Ascending aorta (tissue), 2 donors: Measurements from ENCODE around the gene GRIN1. TPM values are rescaled to one million over a fixed set of nuclear protein-coding genes. Genes with fewer than 3 reads are reported as not detected.

Experiments used
- DNase-seq, 2 donors: peaks; one replicate each; pipeline ENCODE4 v3.0.0-alpha.2; 2019; ENCODE audit warnings: low spot score in 2 of 2
- H3K27ac ChIP-seq, 2 donors: fragments of 200-600 bp; sonication (generic); one replicate each; pipeline ENCODE4 v1.5.1; 2016 to 2017; ENCODE audit warnings: mild to moderate bottlenecking in 1 of 2
- H3K27me3 ChIP-seq: fragments of 200-600 bp; sonication (generic); one replicate; pipeline ENCODE4 v1.5.1; 2017
- H3K36me3 ChIP-seq, 2 donors: fragments of 200-600 bp; sonication (generic); one replicate each; pipeline ENCODE4 v1.5.1; 2016
- H3K4me1 ChIP-seq, 2 donors: fragments of 200-600 bp; sonication (generic); one replicate each; pipeline ENCODE4 v1.5.1; 2016 to 2017; ENCODE audit warnings: mild to moderate bottlenecking in 1 of 2
- H3K4me3 ChIP-seq, 2 donors: fragments of 200-600 bp; sonication (generic); one replicate each; pipeline ENCODE4 v1.5.1; 2016 to 2017; ENCODE audit warnings: mild to moderate bottlenecking in 1 of 2
- H3K9me3 ChIP-seq, 2 donors: fragments of 200-600 bp; sonication (generic); one replicate each; pipeline ENCODE4 v1.5.1; 2016
- intact Hi-C: fragments of 100-400 bp; cut with DNase I; formaldehyde crosslinking; loops from one replicate; pipeline ENCODE4 v1.15.1; 2023
- total RNA-seq: library from RNA; depleted of rRNA; stranded (reverse); fragments of >200 nt; gene quantifications from one replicate; pipeline ENCODE4 v1.1.0, GENCODE V29; 2016
- TF ChIP-seq, protein P1 (sequence below), 3 experiments: fragments of 200-600 bp in 2 of 3; fragments of 450-650 bp in 1 of 3; sonication (generic) in 2 of 3; IDR thresholded peaks; one replicate each; pipeline ENCODE4 v1.5.1; 2016 to 2019; ENCODE audit warnings: antibody characterized with exemption in 3 of 3, mild to moderate bottlenecking in 1 of 3, moderate library complexity in 1 of 3

The GRIN1 gene
- total RNA-seq, 1 donor from 2014 or later: not detected

- H3K27ac ChIP-seq: no peak overlapping the region
- TF ChIP-seq, protein P1, sequence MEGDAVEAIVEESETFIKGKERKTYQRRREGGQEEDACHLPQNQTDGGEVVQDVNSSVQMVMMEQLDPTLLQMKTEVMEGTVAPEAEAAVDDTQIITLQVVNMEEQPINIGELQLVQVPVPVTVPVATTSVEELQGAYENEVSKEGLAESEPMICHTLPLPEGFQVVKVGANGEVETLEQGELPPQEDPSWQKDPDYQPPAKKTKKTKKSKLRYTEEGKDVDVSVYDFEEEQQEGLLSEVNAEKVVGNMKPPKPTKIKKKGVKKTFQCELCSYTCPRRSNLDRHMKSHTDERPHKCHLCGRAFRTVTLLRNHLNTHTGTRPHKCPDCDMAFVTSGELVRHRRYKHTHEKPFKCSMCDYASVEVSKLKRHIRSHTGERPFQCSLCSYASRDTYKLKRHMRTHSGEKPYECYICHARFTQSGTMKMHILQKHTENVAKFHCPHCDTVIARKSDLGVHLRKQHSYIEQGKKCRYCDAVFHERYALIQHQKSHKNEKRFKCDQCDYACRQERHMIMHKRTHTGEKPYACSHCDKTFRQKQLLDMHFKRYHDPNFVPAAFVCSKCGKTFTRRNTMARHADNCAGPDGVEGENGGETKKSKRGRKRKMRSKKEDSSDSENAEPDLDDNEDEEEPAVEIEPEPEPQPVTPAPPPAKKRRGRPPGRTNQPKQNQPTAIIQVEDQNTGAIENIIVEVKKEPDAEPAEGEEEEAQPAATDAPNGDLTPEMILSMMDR (IDR thresholded peaks at IDR 0.05): no peak
- intact Hi-C loops: no loop called here
- DNase-seq: no peak
- H3K4me3 ChIP-seq: no peak overlapping the region
- no peaks in the 10 kb centered on the region for H3K4me1 ChIP-seq
- no peaks in the 10 kb centered on the region for H3K27me3 ChIP-seq
- H3K9me3 ChIP-seq: no peaks in the 10 kb centered on the region
- H3K36me3 ChIP-seq: peaks cover 46 to 48% of the 10 kb centered on the region in 2 donors
These were observed 39.4 kb downstream of the GRIN1 start for GRCh38 chr9:137178201-137178938.

- Histone ChIP-seq H3K27me3 (no peaks in the 10 kb centered on the region), H3K4me3 (no peak overlapping the region), H3K36me3 (peaks cover 53 to 55% of the 10 kb centered on the region in 2 donors), H3K9me3 (no peaks in the 10 kb centered on the region), H3K27ac (no peak overlapping the region), H3K4me1 (no peaks in the 10 kb centered on the region)
- DNase-seq: no peak
- intact Hi-C loops: no loop called here
- TF ChIP-seq, protein P1 (IDR thresholded peaks at IDR 0.05): no peak
These were observed 40.1 kb downstream of the GRIN1 start for GRCh38 chr9:137178939-137179630.

- Histone ChIP-seq H3K9me3 (no peaks in the 10 kb centered on the region), H3K4me1 (no peaks in the 10 kb centered on the region), H3K27me3 (no peaks in the 10 kb centered on the region), H3K4me3 (no peak overlapping the region), H3K36me3 (peaks cover 60% of the 10 kb centered on the region in 2 donors), H3K27ac (no peak overlapping the region)
- TF ChIP-seq, protein P1 (IDR thresholded peaks at IDR 0.05): no peak
- DNase-seq: no peak
- intact Hi-C loops: no loop called here
These were observed 40.8 kb downstream of the GRIN1 start for GRCh38 chr9:137179761-137180160.

GRCh38 chr9:137180491-137180890 lies 41.5 kb downstream of the GRIN1 start:
- no peak overlapping the region for H3K27ac ChIP-seq
- H3K36me3 ChIP-seq: peaks cover 62 to 67% of the 10 kb centered on the region in 2 donors
- TF ChIP-seq, protein P1 (IDR thresholded peaks at IDR 0.05): no peak
- no peak overlapping the region for H3K4me3 ChIP-seq
- no peaks in the 10 kb centered on the region for H3K4me1 ChIP-seq
- DNase-seq: no peak
- intact Hi-C loops: no loop called here
- no peaks in the 10 kb centered on the region for H3K9me3 ChIP-seq
- no peaks in the 10 kb centered on the region for H3K27me3 ChIP-seq

- H3K36me3 ChIP-seq: peaks cover 62 to 78% of the 10 kb centered on the region in 2 donors
- intact Hi-C loops: no loop called here
- H3K4me3 ChIP-seq: no peak overlapping the region
- no peak overlapping the region for H3K27ac ChIP-seq
- TF ChIP-seq, protein P1 (IDR thresholded peaks at IDR 0.05): no peak
- H3K4me1 ChIP-seq: peaks cover 0 to 11% of the 10 kb centered on the region in 2 donors
- no peak for DNase-seq
- no peaks in the 10 kb centered on the region for H3K27me3 ChIP-seq
- no peaks in the 10 kb centered on the region for H3K9me3 ChIP-seq
These were observed 42.7 kb downstream of the GRIN1 start for GRCh38 chr9:137181680-137182079.
